ENCODE results near the gene GLCE. TPM values are rescaled to one million over a fixed set of nuclear protein-coding genes. Genes with fewer than 3 reads are reported as not detected.

The GLCE gene
- total RNA-seq, 1 experiment from 2014 or later = 22.8 TPM

DNA sequence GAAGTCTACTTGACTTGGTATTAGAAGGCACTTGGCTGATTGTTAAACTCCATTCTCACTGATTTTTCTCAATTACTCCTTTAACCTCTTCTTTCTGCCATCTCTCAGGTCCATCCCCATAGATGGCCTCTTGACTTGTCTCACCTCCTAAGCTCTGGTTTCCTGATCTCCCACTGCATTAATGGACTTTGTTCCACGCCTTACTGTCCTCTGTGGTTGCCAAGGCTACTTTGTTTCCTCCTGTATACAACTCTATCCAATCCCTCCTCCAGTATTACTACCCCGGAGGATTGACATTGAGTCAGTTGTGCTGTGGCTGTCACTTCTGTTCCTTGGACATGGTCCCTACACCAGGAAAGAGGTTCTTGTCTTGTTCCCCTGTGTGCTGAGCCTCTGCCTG lies 10.6 kb upstream of the GLCE start:
- no TSS peak for BruUV-seq (replicated peaks)
- ChIA-PET POLR2A (no interaction called here), CTCF (no interaction called here)
- DNase-seq (ENCODE audit: low read depth, low spot score) = no peak
- no peaks in the 10 kb centered on the region for H3K36me3 ChIP-seq (ENCODE audit: control insufficient read depth, insufficient read depth, low read length)
- no peaks in the 10 kb centered on the region for H3K9me3 ChIP-seq (ENCODE audit: control insufficient read depth, insufficient read depth, low read depth, low read length)
- intact Hi-C loops (cut with micrococcal nuclease; ENCODE audit: unreplicated experiment) = no loop called here
- H3K4me3 ChIP-seq (ENCODE audit: low read depth in 2 of 2, low read length in 2 of 2) = no peak overlapping the region
- no peak overlapping the region for H3K27ac ChIP-seq (ENCODE audit: low read length)
- peaks cover 40% of the 10 kb centered on the region for H3K27me3 ChIP-seq (ENCODE audit: control insufficient read depth, insufficient read depth, low read length)
- no peaks in the 10 kb centered on the region for H3K4me1 ChIP-seq (ENCODE audit: control insufficient read depth, insufficient read depth, low read length)
- TF ChIP-seq, protein P1, sequence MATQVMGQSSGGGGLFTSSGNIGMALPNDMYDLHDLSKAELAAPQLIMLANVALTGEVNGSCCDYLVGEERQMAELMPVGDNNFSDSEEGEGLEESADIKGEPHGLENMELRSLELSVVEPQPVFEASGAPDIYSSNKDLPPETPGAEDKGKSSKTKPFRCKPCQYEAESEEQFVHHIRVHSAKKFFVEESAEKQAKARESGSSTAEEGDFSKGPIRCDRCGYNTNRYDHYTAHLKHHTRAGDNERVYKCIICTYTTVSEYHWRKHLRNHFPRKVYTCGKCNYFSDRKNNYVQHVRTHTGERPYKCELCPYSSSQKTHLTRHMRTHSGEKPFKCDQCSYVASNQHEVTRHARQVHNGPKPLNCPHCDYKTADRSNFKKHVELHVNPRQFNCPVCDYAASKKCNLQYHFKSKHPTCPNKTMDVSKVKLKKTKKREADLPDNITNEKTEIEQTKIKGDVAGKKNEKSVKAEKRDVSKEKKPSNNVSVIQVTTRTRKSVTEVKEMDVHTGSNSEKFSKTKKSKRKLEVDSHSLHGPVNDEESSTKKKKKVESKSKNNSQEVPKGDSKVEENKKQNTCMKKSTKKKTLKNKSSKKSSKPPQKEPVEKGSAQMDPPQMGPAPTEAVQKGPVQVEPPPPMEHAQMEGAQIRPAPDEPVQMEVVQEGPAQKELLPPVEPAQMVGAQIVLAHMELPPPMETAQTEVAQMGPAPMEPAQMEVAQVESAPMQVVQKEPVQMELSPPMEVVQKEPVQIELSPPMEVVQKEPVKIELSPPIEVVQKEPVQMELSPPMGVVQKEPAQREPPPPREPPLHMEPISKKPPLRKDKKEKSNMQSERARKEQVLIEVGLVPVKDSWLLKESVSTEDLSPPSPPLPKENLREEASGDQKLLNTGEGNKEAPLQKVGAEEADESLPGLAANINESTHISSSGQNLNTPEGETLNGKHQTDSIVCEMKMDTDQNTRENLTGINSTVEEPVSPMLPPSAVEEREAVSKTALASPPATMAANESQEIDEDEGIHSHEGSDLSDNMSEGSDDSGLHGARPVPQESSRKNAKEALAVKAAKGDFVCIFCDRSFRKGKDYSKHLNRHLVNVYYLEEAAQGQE (IDR thresholded peaks at IDR 0.05; ENCODE audit: insufficient read depth in 1 of 2, low read depth in 2 of 2, low read length in 1 of 2) = no peak
- in situ Hi-C loops (cut with HindIII; ENCODE audit: low pct_unique_long_range_greater_than_20kb, low sequenced_read_pairs) = no loop called here
- no peak for ATAC-seq

DNA sequence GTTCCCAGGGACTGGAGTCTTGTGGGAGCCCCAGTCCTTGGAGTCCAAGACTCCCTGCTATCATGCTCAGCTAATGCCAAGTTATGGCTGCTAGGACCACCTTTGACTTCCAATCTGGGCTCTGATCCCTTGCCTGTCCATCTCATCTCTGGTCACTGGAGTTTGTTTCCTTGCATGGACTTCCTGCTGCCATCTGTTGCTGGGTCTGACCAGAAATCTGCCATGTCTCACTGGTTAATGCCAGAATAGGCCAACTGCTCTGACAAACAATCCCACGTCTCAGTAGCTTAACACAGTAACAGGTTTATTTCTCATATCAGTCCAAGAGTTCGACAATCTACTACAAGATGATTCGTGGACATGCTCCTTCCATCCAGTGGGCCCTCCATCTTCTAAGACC lies 10.1 kb upstream of the GLCE start:
- intact Hi-C loops (cut with micrococcal nuclease; ENCODE audit: unreplicated experiment) = no loop called here
- TF ChIP-seq POLR2AphosphoS5 (IDR thresholded peaks at IDR 0.05; ENCODE audit: low read depth, low read length) = no peak
- no peaks in the 10 kb centered on the region for H3K4me1 ChIP-seq (ENCODE audit: control insufficient read depth, insufficient read depth, low read length)
- BruUV-seq (replicated peaks) = no TSS peak
- H3K27me3 ChIP-seq (ENCODE audit: control insufficient read depth, insufficient read depth, low read length) = peaks cover 39% of the 10 kb centered on the region
- ATAC-seq (no peak), DNase-seq (ENCODE audit: low read depth, low spot score) (no peak)
- no peaks in the 10 kb centered on the region for H3K36me3 ChIP-seq (ENCODE audit: control insufficient read depth, insufficient read depth, low read length)
- ChIA-PET CTCF (no interaction called here), POLR2A (no interaction called here)
- H3K27ac ChIP-seq (ENCODE audit: low read length) = no peak overlapping the region
- in situ Hi-C loops (cut with HindIII; ENCODE audit: low pct_unique_long_range_greater_than_20kb, low sequenced_read_pairs) = no loop called here
- H3K4me3 ChIP-seq (ENCODE audit: low read depth in 2 of 2, low read length in 2 of 2) = no peak overlapping the region
- H3K9me3 ChIP-seq (ENCODE audit: control insufficient read depth, insufficient read depth, low read depth, low read length) = no peaks in the 10 kb centered on the region

DNA sequence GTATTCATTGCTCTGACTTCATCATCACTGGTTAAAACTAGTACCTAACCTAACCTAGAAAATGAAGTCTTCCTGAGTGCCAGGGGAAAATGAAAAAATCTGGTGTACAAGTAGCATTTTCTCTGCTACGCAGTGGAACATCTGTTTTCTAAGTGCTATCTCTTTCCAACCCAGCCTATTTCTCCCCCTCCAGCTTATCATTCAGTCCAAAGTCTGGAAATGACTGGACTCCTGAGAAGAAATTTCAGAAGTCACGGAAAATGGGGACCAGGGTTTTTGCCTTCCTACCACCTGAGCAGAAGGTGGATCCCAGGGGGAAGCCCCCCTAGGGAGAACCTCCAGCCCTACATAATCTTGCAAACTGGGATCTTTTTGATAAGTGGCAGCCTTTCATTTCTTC lies 9.6 kb upstream of the GLCE start:
- intact Hi-C loops (cut with micrococcal nuclease; ENCODE audit: unreplicated experiment) (no loop called here), in situ Hi-C loops (cut with HindIII; ENCODE audit: low pct_unique_long_range_greater_than_20kb, low sequenced_read_pairs) (no loop called here)
- Histone ChIP-seq H3K9me3 (ENCODE audit: control insufficient read depth, insufficient read depth, low read depth, low read length) (no peaks in the 10 kb centered on the region), H3K36me3 (ENCODE audit: control insufficient read depth, insufficient read depth, low read length) (no peaks in the 10 kb centered on the region), H3K4me1 (ENCODE audit: control insufficient read depth, insufficient read depth, low read length) (no peaks in the 10 kb centered on the region), H3K27ac (ENCODE audit: low read length) (no peak overlapping the region), H3K4me3 (ENCODE audit: low read depth in 2 of 2, low read length in 2 of 2) (no peak overlapping the region), H3K27me3 (ENCODE audit: control insufficient read depth, insufficient read depth, low read length) (peaks cover 38% of the 10 kb centered on the region)
- POLR2A ChIA-PET = no interaction called here
- DNase-seq (ENCODE audit: low read depth, low spot score) (no peak), ATAC-seq (no peak)
- TF ChIP-seq POLR2AphosphoS5 (IDR thresholded peaks at IDR 0.05; ENCODE audit: low read depth, low read length) = no peak
- TF ChIP-seq, protein P2, sequence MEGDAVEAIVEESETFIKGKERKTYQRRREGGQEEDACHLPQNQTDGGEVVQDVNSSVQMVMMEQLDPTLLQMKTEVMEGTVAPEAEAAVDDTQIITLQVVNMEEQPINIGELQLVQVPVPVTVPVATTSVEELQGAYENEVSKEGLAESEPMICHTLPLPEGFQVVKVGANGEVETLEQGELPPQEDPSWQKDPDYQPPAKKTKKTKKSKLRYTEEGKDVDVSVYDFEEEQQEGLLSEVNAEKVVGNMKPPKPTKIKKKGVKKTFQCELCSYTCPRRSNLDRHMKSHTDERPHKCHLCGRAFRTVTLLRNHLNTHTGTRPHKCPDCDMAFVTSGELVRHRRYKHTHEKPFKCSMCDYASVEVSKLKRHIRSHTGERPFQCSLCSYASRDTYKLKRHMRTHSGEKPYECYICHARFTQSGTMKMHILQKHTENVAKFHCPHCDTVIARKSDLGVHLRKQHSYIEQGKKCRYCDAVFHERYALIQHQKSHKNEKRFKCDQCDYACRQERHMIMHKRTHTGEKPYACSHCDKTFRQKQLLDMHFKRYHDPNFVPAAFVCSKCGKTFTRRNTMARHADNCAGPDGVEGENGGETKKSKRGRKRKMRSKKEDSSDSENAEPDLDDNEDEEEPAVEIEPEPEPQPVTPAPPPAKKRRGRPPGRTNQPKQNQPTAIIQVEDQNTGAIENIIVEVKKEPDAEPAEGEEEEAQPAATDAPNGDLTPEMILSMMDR (IDR thresholded peaks at IDR 0.05) = peak; percentile 5; the same call in 1 of the 2 replicates
- CTCF ChIA-PET = no interaction called here
- no TSS peak for BruUV-seq (replicated peaks)

DNA sequence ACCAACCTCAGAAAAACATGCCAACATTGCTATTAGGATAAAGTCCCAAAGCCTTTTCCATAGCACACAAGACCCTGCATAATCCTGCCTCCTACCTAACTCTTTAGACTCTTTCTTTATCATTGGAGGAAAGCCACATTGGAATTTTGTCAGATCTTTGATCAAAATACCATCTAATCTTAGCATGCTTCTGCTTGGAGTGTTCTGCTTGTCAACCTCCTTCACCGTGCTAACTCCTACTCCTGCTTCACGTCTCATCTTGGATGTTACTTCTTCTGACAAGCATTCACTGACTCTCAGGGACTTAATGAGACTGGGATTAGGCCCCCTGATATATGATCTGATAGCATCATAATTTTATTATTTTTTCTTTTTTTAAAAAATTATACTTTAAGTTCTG lies 7.4 kb upstream of the GLCE start:
- TF ChIP-seq POLR2AphosphoS5 (IDR thresholded peaks at IDR 0.05; ENCODE audit: low read depth, low read length) (no peak), SIN3A (IDR thresholded peaks at IDR 0.05; ENCODE audit: borderline replicate concordance, insufficient read depth, low read depth, low read length) (no peak), TCF7L2 (IDR thresholded peaks at IDR 0.05; ENCODE audit: low read depth, low read length) (no peak)
- TF ChIP-seq, protein P1 (IDR thresholded peaks at IDR 0.05; ENCODE audit: insufficient read depth in 1 of 2, low read depth in 2 of 2, low read length in 1 of 2) = no peak
- TF ChIP-seq, protein P2 (IDR thresholded peaks at IDR 0.05) = no peak
- ChIA-PET POLR2A (no interaction called here), CTCF (no interaction called here)
- Histone ChIP-seq H3K27me3 (ENCODE audit: control insufficient read depth, insufficient read depth, low read length) (peaks cover 32% of the 10 kb centered on the region), H3K4me3 (ENCODE audit: low read depth in 2 of 2, low read length in 2 of 2) (no peak overlapping the region), H3K4me1 (ENCODE audit: control insufficient read depth, insufficient read depth, low read length) (no peaks in the 10 kb centered on the region), H3K27ac (ENCODE audit: low read length) (no peak overlapping the region), H3K36me3 (ENCODE audit: control insufficient read depth, insufficient read depth, low read length) (no peaks in the 10 kb centered on the region), H3K9me3 (ENCODE audit: control insufficient read depth, insufficient read depth, low read depth, low read length) (no peaks in the 10 kb centered on the region)
- BruUV-seq (replicated peaks) = no TSS peak
- ATAC-seq (no peak), DNase-seq (ENCODE audit: low read depth, low spot score) (no peak)
- in situ Hi-C loops (cut with HindIII; ENCODE audit: low pct_unique_long_range_greater_than_20kb, low sequenced_read_pairs) = no loop called here
- intact Hi-C loops (cut with micrococcal nuclease; ENCODE audit: unreplicated experiment) = no loop called here
